Nephron progenitor cell (in vitro differentiated cells): Measurements from ENCODE around the gene TBATA.

Experiments
- DNase-seq: peaks from one replicate; pipeline ENCODE4 v3.0.0; 2021
- H3K27ac Mint-ChIP-seq: 2 replicates; pipeline ENCODE4 v1.8.0; 2021; ENCODE audit warnings: mild to moderate bottlenecking, moderate library complexity, mixed read lengths
- H3K27me3 Mint-ChIP-seq: 2 replicates; pipeline ENCODE4 v1.8.0; 2021; ENCODE audit warnings: mild to moderate bottlenecking, low read depth, mixed read lengths; ENCODE audit not compliant: poor library complexity
- H3K36me3 Mint-ChIP-seq: 2 replicates; pipeline ENCODE4 v1.8.0; 2021; ENCODE audit warnings: low read depth, mixed read lengths
- H3K4me1 Mint-ChIP-seq: 2 replicates; pipeline ENCODE4 v1.8.0; 2021; ENCODE audit warnings: mixed read lengths
- H3K4me3 Mint-ChIP-seq: 2 replicates; pipeline ENCODE4 v1.8.0; 2021; ENCODE audit warnings: mild to moderate bottlenecking, moderate library complexity, mixed read lengths
- H3K9me3 Mint-ChIP-seq: 2 replicates; pipeline ENCODE4 v1.8.0; 2021; ENCODE audit warnings: mild to moderate bottlenecking, moderate library complexity, mixed read lengths
- TF ChIP-seq, protein P1 (sequence below): fragments of 200-600 bp; sonication (generic); IDR thresholded peaks from 2 replicates; pipeline ENCODE4 v1.5.0; 2021; ENCODE audit warnings: antibody characterized with exemption

TBATA gene

DNA sequence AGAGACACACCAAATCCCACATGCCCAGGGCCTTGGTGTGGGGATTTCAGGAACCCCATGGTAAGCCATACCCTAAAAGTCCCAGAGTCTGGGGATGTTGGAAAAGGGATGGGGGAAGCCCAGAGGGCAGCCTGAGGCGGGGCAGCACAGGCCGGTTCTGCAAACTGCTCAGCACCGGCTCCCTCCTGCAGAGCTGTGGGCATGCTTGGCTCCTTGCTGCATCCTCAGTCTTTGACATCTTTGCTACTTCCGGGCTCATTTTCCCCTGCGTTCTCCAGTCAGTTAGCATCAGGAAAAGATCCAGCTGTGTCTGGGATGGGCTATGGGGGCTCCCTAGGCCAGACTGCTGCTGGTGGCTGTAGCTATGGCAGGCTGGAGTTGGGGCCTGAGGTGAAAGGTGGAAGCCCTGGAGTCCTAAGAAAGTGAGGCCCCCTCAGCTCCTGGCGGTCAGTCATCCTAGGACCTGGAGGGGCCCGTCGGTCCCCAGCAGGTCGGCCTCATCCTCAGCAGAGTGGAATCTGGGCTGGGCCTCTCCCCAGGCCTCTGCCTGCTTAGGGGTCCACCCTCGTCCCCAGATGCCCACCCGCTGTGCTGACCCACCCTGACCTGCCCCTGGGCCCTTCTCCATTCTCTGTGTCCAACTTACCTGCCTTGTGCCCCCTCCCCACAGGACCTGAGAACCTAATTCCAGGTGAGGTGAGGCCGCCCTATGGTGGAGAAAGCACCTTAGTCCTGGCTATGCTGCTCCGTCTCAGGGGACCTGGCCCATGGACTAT is 9.3 kb downstream of the TBATA start:
- no peak overlapping the region for H3K27ac Mint-ChIP-seq
- H3K4me3 Mint-ChIP-seq, result no peak overlapping the region
- H3K36me3 Mint-ChIP-seq, result no peaks in the 10 kb centered on the region
- peaks cover 6% of the 10 kb centered on the region for H3K27me3 Mint-ChIP-seq
- TF ChIP-seq, protein P1, sequence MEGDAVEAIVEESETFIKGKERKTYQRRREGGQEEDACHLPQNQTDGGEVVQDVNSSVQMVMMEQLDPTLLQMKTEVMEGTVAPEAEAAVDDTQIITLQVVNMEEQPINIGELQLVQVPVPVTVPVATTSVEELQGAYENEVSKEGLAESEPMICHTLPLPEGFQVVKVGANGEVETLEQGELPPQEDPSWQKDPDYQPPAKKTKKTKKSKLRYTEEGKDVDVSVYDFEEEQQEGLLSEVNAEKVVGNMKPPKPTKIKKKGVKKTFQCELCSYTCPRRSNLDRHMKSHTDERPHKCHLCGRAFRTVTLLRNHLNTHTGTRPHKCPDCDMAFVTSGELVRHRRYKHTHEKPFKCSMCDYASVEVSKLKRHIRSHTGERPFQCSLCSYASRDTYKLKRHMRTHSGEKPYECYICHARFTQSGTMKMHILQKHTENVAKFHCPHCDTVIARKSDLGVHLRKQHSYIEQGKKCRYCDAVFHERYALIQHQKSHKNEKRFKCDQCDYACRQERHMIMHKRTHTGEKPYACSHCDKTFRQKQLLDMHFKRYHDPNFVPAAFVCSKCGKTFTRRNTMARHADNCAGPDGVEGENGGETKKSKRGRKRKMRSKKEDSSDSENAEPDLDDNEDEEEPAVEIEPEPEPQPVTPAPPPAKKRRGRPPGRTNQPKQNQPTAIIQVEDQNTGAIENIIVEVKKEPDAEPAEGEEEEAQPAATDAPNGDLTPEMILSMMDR, result no peak
- DNase-seq, result no peak
- H3K9me3 Mint-ChIP-seq, result no peaks in the 10 kb centered on the region
- peaks cover 25% of the 10 kb centered on the region for H3K4me1 Mint-ChIP-seq

DNA sequence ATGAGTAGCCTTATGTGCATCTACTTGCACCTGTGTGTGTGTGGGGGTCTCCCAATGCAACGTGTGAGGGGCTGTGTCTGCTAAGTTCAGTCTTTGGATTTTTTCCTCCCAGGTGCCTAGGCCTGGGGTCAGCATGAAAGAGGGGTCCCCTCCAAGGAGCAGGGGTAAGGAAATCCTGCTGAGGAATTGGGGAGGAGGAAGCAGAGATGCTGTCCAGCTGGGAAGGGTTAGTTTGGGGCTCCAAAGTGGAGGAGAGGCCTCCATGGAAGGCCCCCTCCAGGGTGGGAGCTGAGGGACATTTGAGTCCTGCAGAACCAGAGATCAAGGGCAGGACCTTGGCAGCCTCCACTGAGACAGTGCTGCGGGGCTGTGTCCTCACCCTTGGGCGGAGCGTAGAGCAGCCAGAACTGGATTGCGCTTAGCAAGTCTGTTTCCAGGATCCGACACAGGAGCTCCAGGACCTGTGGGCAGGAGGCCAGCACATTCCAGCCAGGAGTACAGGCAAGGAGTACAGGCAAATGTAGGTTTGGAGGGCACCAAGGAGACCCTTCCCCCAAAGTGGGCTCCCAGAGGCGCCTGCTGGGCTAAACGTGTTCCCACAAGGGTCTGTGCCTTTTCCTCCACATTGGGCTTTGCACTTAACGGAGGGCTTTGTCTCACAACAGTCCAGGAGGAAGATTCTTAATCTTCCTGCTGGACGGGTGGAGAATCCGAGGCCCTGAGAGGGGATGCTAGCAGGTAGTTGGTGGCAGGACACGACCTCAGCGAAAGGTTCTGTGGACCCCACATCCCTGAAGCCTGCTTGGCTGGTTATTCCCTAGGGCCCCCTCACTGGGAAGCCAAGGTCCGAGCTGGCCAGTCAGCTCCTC is 10.1 kb downstream of the TBATA start:
- H3K4me3 Mint-ChIP-seq, result no peak overlapping the region
- peaks cover 9% of the 10 kb centered on the region for H3K27me3 Mint-ChIP-seq
- DNase-seq, result no peak
- no peaks in the 10 kb centered on the region for H3K9me3 Mint-ChIP-seq
- TF ChIP-seq, protein P1, result no peak
- no peaks in the 10 kb centered on the region for H3K36me3 Mint-ChIP-seq
- peaks cover 18% of the 10 kb centered on the region for H3K4me1 Mint-ChIP-seq
- no peak overlapping the region for H3K27ac Mint-ChIP-seq

DNA sequence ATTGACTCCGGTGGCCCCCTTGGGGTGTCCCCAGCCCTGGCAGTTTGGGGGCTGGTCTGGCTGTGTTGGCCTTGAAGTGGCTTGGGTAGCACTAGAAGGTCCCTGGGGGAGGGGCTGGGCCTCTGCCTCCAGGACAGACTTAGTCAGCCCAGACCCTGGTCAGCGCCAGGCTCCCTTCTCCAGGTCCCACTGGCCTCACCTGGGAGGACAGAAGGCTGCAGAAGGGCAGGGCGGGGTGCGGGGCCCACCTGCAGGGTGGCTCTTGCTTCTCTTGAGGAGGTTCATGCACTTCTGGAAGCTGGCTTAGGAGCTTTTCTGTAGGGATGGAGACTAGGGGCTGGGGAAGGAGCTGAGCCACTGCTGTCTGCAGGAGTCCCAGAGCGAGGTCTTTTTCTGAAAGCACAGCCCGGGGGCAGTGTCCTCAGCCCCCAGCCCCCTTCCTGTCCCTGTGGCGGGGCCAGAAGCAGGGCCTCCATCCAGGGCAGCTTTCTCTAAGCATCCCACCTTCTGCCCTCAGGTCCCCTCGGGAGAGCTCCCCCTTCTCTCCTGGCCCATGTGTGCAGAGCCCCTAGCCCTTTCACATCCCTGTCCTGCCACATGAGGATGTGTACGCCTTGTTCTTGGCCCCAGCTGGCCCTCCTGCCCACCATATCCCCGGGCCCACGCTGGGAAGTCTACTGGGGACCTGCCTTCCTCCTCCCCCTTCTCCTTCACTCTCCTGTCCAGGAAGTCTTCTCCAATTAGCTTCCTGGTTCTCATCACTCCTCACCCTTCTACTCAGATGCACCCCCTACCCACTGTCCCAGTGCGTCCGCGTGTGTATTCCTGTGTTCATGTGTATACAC is 11.0 kb downstream of the TBATA start:
- Mint-ChIP-seq H3K27me3 (peaks cover 9% of the 10 kb centered on the region), H3K36me3 (no peaks in the 10 kb centered on the region), H3K27ac (no peak overlapping the region), H3K9me3 (no peaks in the 10 kb centered on the region), H3K4me1 (peaks cover 14% of the 10 kb centered on the region), H3K4me3 (no peak overlapping the region)
- no peak for DNase-seq
- TF ChIP-seq, protein P1, result no peak

DNA sequence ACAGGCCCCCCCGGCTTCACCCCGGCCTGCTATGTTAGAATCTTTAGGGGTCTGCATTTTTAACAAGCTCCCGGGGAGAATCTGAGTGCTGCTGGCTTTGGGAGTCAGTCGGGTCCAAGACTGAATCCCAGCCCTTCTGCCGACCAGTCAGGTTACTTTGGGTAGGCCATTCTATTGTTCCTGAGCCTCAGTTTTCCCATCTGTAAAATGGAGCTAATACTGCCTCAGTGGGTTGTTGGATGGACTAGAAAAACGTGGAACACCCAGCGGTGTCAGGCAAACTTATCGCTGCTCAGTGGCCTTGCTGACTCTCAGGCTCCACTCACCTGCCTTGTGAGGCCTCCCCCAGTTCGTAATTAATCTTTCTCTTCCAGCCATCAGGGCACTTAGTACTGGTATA is 11.7 kb downstream of the TBATA start:
- Mint-ChIP-seq H3K27ac (no peak overlapping the region), H3K36me3 (no peaks in the 10 kb centered on the region), H3K27me3 (peaks cover 9% of the 10 kb centered on the region), H3K4me1 (peaks cover 7% of the 10 kb centered on the region), H3K4me3 (no peak overlapping the region), H3K9me3 (no peaks in the 10 kb centered on the region)
- DNase-seq, result no peak
- TF ChIP-seq, protein P1, result no peak

DNA sequence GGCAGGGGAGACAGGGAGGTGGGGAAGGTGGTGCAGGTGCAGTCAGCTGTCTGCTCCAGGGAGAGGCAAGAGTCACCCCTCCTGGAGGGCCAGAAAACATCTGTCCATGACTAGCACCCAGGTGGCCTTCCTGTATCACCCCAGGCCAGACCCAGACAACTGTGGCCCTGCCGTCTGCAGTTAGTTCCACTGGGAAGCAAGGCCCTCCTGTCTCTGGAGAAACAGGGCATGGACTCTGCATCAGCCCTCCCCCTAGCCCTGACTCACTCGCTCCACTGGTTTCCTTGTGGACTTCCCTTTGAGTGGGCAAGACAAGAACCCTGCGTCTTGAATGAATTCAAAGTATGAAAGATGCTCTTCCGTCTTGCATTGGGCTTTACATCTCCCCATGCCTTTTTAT is 12.6 kb downstream of the TBATA start:
- H3K27me3 Mint-ChIP-seq, result peaks cover 9% of the 10 kb centered on the region
- no peaks in the 10 kb centered on the region for H3K9me3 Mint-ChIP-seq
- TF ChIP-seq, protein P1, result no peak
- no peaks in the 10 kb centered on the region for H3K36me3 Mint-ChIP-seq
- no peak overlapping the region for H3K4me3 Mint-ChIP-seq
- H3K27ac Mint-ChIP-seq, result no peak overlapping the region
- no peaks in the 10 kb centered on the region for H3K4me1 Mint-ChIP-seq
- no peak for DNase-seq
